ENCODE measurements around the gene TKT. TPM values are rescaled to one million over a fixed set of nuclear protein-coding genes. Genes with fewer than 3 reads are reported as not detected.

Gene TKT
- total and polyA plus RNA-seq, 2 of the 13 experiments (the other 11 are each of a cell fraction or from before 2014, with no cell fraction given) = 150 to 238 TPM

- TF ChIP-seq, protein P1, sequence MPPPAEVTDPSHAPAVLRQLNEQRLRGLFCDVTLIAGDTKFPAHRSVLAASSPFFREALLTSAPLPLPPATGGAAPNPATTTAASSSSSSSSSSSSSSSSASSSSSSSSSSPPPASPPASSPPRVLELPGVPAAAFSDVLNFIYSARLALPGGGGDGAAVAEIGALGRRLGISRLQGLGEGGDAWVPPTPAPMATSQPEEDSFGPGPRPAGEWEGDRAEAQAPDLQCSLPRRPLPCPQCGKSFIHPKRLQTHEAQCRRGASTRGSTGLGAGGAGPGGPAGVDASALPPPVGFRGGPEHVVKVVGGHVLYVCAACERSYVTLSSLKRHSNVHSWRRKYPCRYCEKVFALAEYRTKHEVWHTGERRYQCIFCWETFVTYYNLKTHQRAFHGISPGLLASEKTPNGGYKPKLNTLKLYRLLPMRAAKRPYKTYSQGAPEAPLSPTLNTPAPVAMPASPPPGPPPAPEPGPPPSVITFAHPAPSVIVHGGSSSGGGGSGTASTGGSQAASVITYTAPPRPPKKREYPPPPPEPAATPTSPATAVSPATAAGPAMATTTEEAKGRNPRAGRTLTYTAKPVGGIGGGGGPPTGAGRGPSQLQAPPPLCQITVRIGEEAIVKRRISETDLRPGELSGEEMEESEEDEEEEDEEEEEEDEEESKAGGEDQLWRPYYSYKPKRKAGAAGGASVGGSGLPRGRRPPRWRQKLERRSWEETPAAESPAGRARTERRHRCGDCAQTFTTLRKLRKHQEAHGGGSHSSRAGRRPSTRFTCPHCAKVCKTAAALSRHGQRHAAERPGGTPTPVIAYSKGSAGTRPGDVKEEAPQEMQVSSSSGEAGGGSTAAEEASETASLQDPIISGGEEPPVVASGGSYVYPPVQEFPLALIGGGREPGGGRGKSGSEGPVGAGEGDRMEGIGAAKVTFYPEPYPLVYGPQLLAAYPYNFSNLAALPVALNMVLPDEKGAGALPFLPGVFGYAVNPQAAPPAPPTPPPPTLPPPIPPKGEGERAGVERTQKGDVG (CRISPR knock-in tag; IDR thresholded peaks at IDR 0.05; ENCODE audit: borderline replicate concordance) = no peak
- TF ChIP-seq PTBP1 (IDR thresholded peaks at IDR 0.05; ENCODE audit: low read depth, low read length, poor library complexity, severe bottlenecking) (no peak), TOPORS (CRISPR knock-in tag; IDR thresholded peaks at IDR 0.05) (peak; percentile 47; the same call in 1 of the 2 replicates), SP1 (IDR thresholded peaks at IDR 0.05) (no peak), SP1 (CRISPR knock-in tag; IDR thresholded peaks at IDR 0.05) (0 out of 2 replicates have a peak, but pooled peaks have one; percentile 34), SMYD3 (CRISPR knock-in tag; IDR thresholded peaks at IDR 0.05) (no peak), LCORL (IDR thresholded peaks at IDR 0.05) (no peak), LCORL (CRISPR knock-in tag; IDR thresholded peaks at IDR 0.05) (no peak), ZNF687 (CRISPR knock-in tag; IDR thresholded peaks at IDR 0.05) (peak; percentile 60), ZNF552 (CRISPR knock-in tag; IDR thresholded peaks at IDR 0.05; ENCODE audit: borderline replicate concordance) (no peak), ATF1 (CRISPR knock-in tag; IDR thresholded peaks at IDR 0.05) (no peak), SRSF4 (IDR thresholded peaks at IDR 0.05; ENCODE audit: low read depth, low read length, poor library complexity, severe bottlenecking) (no peak), NFKB2 (CRISPR knock-in tag; IDR thresholded peaks at IDR 0.05; ENCODE audit: borderline replicate concordance) (no peak), ZNF121 (CRISPR knock-in tag; IDR thresholded peaks at IDR 0.05) (peak; percentile 15; the same call in 1 of the 2 replicates), RNF2 (conservative IDR thresholded peaks at IDR 0.05; ENCODE audit: low read depth) (0 out of 2 replicates have a peak, but pooled peaks have one; percentile 17), NAIF1 (CRISPR knock-in tag; IDR thresholded peaks at IDR 0.05; ENCODE audit: borderline replicate concordance) (no peak), ZNF431 (CRISPR knock-in tag; IDR thresholded peaks at IDR 0.05; ENCODE audit: borderline replicate concordance, low read depth) (no peak)
- TF ChIP-seq, protein P2, sequence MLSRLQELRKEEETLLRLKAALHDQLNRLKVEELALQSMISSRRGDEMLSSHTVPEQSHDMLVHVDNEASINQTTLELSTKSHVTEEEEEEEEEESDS (CRISPR knock-in tag; IDR thresholded peaks at IDR 0.05; ENCODE audit: borderline replicate concordance) = no peak
- TF ChIP-seq, protein P3, sequence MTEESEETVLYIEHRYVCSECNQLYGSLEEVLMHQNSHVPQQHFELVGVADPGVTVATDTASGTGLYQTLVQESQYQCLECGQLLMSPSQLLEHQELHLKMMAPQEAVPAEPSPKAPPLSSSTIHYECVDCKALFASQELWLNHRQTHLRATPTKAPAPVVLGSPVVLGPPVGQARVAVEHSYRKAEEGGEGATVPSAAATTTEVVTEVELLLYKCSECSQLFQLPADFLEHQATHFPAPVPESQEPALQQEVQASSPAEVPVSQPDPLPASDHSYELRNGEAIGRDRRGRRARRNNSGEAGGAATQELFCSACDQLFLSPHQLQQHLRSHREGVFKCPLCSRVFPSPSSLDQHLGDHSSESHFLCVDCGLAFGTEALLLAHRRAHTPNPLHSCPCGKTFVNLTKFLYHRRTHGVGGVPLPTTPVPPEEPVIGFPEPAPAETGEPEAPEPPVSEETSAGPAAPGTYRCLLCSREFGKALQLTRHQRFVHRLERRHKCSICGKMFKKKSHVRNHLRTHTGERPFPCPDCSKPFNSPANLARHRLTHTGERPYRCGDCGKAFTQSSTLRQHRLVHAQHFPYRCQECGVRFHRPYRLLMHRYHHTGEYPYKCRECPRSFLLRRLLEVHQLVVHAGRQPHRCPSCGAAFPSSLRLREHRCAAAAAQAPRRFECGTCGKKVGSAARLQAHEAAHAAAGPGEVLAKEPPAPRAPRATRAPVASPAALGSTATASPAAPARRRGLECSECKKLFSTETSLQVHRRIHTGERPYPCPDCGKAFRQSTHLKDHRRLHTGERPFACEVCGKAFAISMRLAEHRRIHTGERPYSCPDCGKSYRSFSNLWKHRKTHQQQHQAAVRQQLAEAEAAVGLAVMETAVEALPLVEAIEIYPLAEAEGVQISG (CRISPR knock-in tag; IDR thresholded peaks at IDR 0.05) = peak; percentile 38; the same call in 1 of the 2 replicates
These were observed at the start of gene TKT (continued) for GRCh38 chr3:53255775-53256703.
